ENCODE measurements around the gene MEGF11. TPM values are rescaled to one million over a fixed set of nuclear protein-coding genes. Genes with fewer than 3 reads are reported as not detected.

MEGF11 gene
- total and polyA plus RNA-seq, 4 donors, result 6.2 to 20.3 (median 14.0) TPM

DNA sequence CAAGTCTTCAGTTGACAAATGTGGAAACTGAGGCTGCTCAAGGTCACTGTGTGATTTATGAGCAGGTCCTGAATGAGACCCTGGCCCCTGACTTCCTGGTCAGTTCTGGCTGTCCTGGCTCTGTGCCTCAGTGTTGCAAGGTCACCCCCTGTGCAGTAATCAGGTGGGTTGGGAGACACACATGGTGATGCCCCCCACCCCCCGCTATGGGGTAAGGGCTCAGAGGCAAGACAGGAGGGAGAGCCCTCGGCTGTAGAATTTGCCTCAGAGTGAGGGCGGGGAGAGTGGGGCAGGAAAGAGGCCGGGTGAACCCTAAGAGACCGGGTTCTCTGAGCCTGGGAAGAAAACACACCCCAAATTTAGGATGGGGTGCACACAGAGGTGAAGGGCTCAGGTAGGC, 98.5 kb downstream of the MEGF11 start:
- Histone ChIP-seq H3K4me1 (ENCODE audit: control insufficient read depth, insufficient read depth, low read length) (peaks cover 15% of the 10 kb centered on the region), H3K9me3 (ENCODE audit: control insufficient read depth, insufficient read depth, low read length) (no peaks in the 10 kb centered on the region), H3K36me3 (ENCODE audit: control insufficient read depth, insufficient read depth, low read length) (no peaks in the 10 kb centered on the region), H3K4me3 (ENCODE audit: low read depth, low read length) (no peak overlapping the region), H3K27me3 (ENCODE audit: control insufficient read depth, insufficient read depth, low read length) (peaks cover 2% of the 10 kb centered on the region), H3K27ac (ENCODE audit: low read depth, low read length) (no peak overlapping the region)
- 89% methylated on average over 3 of the region's 5 CpGs for WGBS (ENCODE audit: insufficient coverage)
- DNase-seq (ENCODE audit: low read depth in 4 of 6, low spot score in 6 of 6), result no peak

DNA sequence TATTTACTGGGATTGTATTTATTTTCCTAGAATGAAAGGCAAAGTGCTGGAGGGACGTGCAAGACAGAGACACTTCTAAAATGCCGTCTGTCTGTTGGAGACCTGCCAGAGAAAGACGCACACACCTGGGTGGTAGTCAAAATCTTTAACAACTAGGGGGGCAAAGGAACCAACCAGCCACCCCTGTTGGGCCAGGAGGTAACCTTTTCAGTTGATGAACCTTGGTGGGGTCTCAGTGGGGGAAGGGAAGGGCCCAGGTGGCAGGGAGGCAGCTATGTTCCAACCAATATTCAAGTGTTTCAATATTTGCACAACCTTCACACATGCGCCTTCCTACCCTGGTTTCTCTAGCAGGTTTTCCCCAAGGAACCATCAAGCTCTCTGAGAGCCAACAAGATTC, 99.0 kb downstream of the MEGF11 start:
- 58% methylated on average over 3 of the region's 4 CpGs for WGBS (ENCODE audit: insufficient coverage)
- Histone ChIP-seq H3K4me1 (ENCODE audit: control insufficient read depth, insufficient read depth, low read length) (peaks cover 20% of the 10 kb centered on the region), H3K27me3 (ENCODE audit: control insufficient read depth, insufficient read depth, low read length) (peaks cover 5% of the 10 kb centered on the region), H3K27ac (ENCODE audit: low read depth, low read length) (no peak overlapping the region), H3K4me3 (ENCODE audit: low read depth, low read length) (no peak overlapping the region), H3K36me3 (ENCODE audit: control insufficient read depth, insufficient read depth, low read length) (no peaks in the 10 kb centered on the region), H3K9me3 (ENCODE audit: control insufficient read depth, insufficient read depth, low read length) (no peaks in the 10 kb centered on the region)
- peak in 1 of 6 donors; percentile 28 for DNase-seq (ENCODE audit: low read depth in 4 of 6, low spot score in 6 of 6)

DNA sequence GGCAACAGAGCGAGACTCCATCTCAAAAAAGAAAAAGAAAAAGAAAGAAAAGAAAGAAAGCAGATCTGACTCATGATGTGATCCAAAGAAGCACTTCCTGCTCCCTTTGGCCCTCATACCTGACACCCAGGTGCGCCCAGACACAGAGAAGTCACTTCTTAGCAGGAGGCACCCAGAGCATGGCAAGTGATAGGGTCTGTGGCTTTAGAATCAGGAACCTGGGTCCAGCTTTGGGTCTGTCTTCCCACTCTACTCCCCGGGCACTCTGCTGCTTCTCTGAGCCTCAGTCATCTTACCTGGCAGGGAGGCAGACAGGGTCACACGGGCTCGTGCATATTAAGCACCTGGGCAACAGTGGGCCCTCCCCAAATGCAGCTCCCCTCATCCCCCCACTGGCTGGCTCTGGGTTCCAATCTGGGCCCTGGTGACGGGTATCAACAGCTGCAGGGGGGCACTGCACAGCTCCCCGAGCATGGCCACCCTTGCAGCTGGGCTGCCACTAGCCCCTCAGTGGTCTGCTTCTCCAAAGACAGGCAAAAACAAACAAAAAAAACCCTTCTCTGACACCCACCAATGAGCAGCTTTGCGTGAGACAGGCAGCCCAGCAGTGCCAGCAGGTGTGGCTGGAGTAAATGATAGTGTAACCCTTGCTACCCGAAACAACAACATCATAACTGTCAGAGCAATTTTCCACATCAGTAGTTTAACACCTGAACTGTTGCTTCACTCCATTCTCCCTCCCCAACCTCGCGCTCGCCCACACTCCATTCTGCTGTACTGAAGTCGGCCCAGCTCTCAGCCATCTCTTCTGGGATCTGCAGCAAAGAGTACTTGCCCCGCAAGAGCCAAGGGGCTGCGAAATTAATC, 99.8 kb downstream of the MEGF11 start:
- H3K27ac ChIP-seq (ENCODE audit: low read depth, low read length), result no peak overlapping the region
- H3K9me3 ChIP-seq (ENCODE audit: control insufficient read depth, insufficient read depth, low read length), result no peaks in the 10 kb centered on the region
- no peak overlapping the region for H3K4me3 ChIP-seq (ENCODE audit: low read depth, low read length)
- H3K27me3 ChIP-seq (ENCODE audit: control insufficient read depth, insufficient read depth, low read length), result peaks cover 5% of the 10 kb centered on the region
- peaks cover 24% of the 10 kb centered on the region for H3K4me1 ChIP-seq (ENCODE audit: control insufficient read depth, insufficient read depth, low read length)
- H3K36me3 ChIP-seq (ENCODE audit: control insufficient read depth, insufficient read depth, low read length), result no peaks in the 10 kb centered on the region
- 67% methylated on average over 11 of the region's 15 CpGs for WGBS (ENCODE audit: insufficient coverage)
- peak in 1 of 6 donors; percentile 65 for DNase-seq (ENCODE audit: low read depth in 4 of 6, low spot score in 6 of 6)

DNA sequence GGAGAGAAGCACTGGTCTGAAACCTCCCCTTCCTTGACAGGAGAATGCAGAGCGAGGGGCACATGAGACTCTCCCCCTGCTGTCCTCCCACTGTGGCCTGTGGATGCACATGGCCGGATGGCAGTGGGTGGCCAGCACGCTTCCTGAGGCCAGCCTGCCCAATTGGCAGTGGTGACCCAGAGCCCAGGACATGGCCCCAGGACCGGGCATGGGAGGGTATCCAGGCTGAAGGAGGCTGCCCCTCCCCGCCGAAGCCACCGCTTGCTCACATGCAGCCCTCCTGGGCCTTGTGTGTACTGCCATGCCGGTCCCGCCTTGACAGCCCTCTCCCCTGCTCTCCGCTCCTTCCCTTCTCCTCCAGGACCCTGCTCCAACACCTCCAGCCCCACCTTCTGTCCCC, 100.9 kb downstream of the MEGF11 start:
- H3K36me3 ChIP-seq (ENCODE audit: control insufficient read depth, insufficient read depth, low read length), result no peaks in the 10 kb centered on the region
- DNase-seq (ENCODE audit: low read depth in 4 of 6, low spot score in 6 of 6), result no peak
- peaks cover 5% of the 10 kb centered on the region for H3K27me3 ChIP-seq (ENCODE audit: control insufficient read depth, insufficient read depth, low read length)
- peaks cover 28% of the 10 kb centered on the region for H3K4me1 ChIP-seq (ENCODE audit: control insufficient read depth, insufficient read depth, low read length)
- 94% methylated on average over 10 of the region's 10 CpGs for whole genome bisulfite sequencing (ENCODE audit: insufficient coverage)
- H3K4me3 ChIP-seq (ENCODE audit: low read depth, low read length), result no peak overlapping the region
- H3K27ac ChIP-seq (ENCODE audit: low read depth, low read length), result no peak overlapping the region
- H3K9me3 ChIP-seq (ENCODE audit: control insufficient read depth, insufficient read depth, low read length), result no peaks in the 10 kb centered on the region

DNA sequence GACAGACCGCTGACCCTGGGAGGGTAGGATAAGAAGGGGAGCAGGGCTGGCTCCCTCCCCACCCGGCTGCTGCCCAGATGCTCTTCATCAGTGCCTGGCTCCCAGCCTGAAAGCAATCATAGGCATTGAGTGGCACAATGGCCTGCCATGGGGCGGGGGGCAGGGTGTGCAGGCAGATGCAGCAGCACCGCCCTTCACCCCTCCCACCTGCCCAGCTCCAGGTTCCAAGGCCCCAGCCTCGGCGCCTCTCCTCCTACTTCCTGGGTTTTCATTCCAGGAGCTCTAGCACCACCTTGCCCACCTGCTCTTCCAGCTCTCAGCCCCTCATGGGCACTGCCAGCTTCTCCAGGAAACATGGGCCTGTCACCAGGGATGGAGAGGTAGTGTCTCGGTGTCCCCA, 101.7 kb downstream of the MEGF11 start:
- Histone ChIP-seq H3K9me3 (ENCODE audit: control insufficient read depth, insufficient read depth, low read length) (no peaks in the 10 kb centered on the region), H3K36me3 (ENCODE audit: control insufficient read depth, insufficient read depth, low read length) (no peaks in the 10 kb centered on the region), H3K27ac (ENCODE audit: low read depth, low read length) (no peak overlapping the region), H3K4me1 (ENCODE audit: control insufficient read depth, insufficient read depth, low read length) (peaks cover 28% of the 10 kb centered on the region), H3K27me3 (ENCODE audit: control insufficient read depth, insufficient read depth, low read length) (peaks cover 5% of the 10 kb centered on the region), H3K4me3 (ENCODE audit: low read depth, low read length) (no peak overlapping the region)
- DNase-seq (ENCODE audit: low read depth in 4 of 6, low spot score in 6 of 6), result peak in 2 of 6 donors; percentile 33 to 58
- 27% methylated on average over 5 of the region's 7 CpGs for WGBS (ENCODE audit: insufficient coverage)

DNA sequence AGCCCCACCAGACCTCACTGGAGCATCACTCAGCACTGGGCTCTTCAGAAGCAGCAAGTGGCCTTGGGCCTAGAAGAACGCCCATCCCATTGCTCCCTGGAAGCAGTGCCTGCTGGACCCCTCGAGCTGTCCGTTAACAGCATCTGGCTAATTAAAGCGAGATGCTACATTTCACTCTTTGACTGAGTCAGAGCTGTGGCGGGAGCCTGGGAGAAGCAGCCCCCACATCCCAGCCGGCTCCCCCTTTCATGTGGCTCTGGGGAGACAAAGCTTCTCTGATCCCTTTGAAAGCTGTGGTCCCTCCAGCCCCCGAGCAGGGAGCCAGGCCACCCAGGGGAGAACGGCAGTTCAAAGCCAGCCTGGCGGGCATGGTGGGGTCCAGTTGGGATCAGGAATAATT, 103.7 kb downstream of the MEGF11 start:
- Histone ChIP-seq H3K36me3 (ENCODE audit: control insufficient read depth, insufficient read depth, low read length) (no peaks in the 10 kb centered on the region), H3K4me3 (ENCODE audit: low read depth, low read length) (no peak overlapping the region), H3K9me3 (ENCODE audit: control insufficient read depth, insufficient read depth, low read length) (no peaks in the 10 kb centered on the region), H3K27me3 (ENCODE audit: control insufficient read depth, insufficient read depth, low read length) (peaks cover 5% of the 10 kb centered on the region), H3K27ac (ENCODE audit: low read depth, low read length) (no peak overlapping the region), H3K4me1 (ENCODE audit: control insufficient read depth, insufficient read depth, low read length) (peaks cover 37% of the 10 kb centered on the region)
- peak in 1 of 6 donors; percentile 17 for DNase-seq (ENCODE audit: low read depth in 4 of 6, low spot score in 6 of 6)
- WGBS (ENCODE audit: insufficient coverage), result 33% methylated on average over 6 of the region's 9 CpGs

DNA sequence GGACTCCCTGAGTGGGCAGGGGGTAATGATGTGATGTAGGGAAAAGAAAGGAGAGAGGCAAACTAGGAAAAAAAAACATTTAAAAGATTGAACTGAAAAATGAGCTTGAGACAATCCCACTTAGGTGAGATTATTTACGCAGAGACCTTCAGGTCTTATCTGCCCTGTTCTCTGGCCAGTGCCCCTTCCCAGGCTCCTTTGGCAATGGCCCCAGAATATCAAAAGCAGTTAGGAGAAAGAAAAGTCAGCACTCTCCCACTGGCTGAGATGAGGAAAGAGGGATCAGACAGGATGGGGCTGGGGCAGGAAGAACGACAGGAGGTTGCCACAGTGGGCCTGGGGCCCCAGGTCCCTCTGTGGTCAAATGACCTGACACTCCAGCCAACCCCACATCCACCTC, 105.4 kb downstream of the MEGF11 start:
- Histone ChIP-seq H3K36me3 (ENCODE audit: control insufficient read depth, insufficient read depth, low read length) (no peaks in the 10 kb centered on the region), H3K4me1 (ENCODE audit: control insufficient read depth, insufficient read depth, low read length) (peaks cover 43% of the 10 kb centered on the region), H3K27ac (ENCODE audit: low read depth, low read length) (no peak overlapping the region), H3K9me3 (ENCODE audit: control insufficient read depth, insufficient read depth, low read length) (no peaks in the 10 kb centered on the region), H3K4me3 (ENCODE audit: low read depth, low read length) (no peak overlapping the region), H3K27me3 (ENCODE audit: control insufficient read depth, insufficient read depth, low read length) (peaks cover 5% of the 10 kb centered on the region)
- DNase-seq (ENCODE audit: low read depth in 4 of 6, low spot score in 6 of 6), result no peak
- WGBS (ENCODE audit: insufficient coverage), result 75% methylated on average over 2 of the region's 2 CpGs

DNA sequence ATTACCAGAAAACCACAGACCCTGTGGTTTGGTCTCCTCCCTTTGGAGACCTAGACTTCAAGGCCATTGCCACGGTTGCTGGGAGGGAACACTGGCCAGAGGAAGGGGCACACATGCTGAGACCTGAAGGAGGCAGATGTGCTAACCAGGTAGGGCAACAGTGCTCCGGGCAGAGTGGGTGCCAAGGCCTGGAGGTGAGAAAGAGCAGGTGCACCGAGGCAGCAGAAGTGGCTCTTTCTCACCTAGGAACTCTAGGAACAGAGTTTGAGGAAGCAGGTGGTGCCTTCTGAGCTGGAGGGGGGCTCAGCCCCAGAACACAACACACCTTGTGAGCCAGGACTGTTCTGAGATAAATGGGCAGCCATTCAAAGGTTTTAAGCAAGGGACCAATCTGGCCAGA, 106.1 kb downstream of the MEGF11 start:
- Histone ChIP-seq H3K4me3 (ENCODE audit: low read depth, low read length) (no peak overlapping the region), H3K36me3 (ENCODE audit: control insufficient read depth, insufficient read depth, low read length) (no peaks in the 10 kb centered on the region), H3K27me3 (ENCODE audit: control insufficient read depth, insufficient read depth, low read length) (peaks cover 5% of the 10 kb centered on the region), H3K27ac (ENCODE audit: low read depth, low read length) (no peak overlapping the region), H3K4me1 (ENCODE audit: control insufficient read depth, insufficient read depth, low read length) (peaks cover 50% of the 10 kb centered on the region), H3K9me3 (ENCODE audit: control insufficient read depth, insufficient read depth, low read length) (no peaks in the 10 kb centered on the region)
- 98% methylated on average over 3 of the region's 3 CpGs for WGBS (ENCODE audit: insufficient coverage)
- no peak for DNase-seq (ENCODE audit: low read depth in 4 of 6, low spot score in 6 of 6)

DNA sequence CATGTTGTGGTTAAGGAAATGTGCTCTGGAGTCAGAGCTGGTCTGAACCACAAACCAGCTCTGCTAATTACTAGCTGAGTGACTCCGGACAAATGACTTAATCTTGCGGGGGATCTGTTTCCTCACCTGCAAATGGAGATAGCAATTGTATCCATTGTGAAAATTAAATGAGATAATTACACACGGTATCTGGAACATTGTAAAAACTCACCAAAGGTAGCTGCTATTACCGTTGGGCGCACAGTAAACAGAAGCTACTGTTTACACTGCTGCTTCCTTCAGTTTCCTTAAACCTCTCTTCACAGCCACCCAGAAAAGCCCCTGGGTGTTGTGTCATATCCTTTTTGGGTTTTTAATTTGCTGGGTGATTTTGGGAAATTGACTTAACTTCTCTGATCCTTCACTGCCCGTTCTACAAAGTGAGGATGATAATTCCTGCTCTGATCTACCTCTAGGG, 107.8 kb downstream of the MEGF11 start:
- H3K4me1 ChIP-seq (ENCODE audit: control insufficient read depth, insufficient read depth, low read length), result peaks cover 59% of the 10 kb centered on the region
- H3K9me3 ChIP-seq (ENCODE audit: control insufficient read depth, insufficient read depth, low read length), result no peaks in the 10 kb centered on the region
- peaks cover 4% of the 10 kb centered on the region for H3K27me3 ChIP-seq (ENCODE audit: control insufficient read depth, insufficient read depth, low read length)
- H3K27ac ChIP-seq (ENCODE audit: low read depth, low read length), result no peak overlapping the region
- no peak for DNase-seq (ENCODE audit: low read depth in 4 of 6, low spot score in 6 of 6)
- WGBS (ENCODE audit: insufficient coverage), result 79% methylated on average over 3 of the region's 6 CpGs
- H3K36me3 ChIP-seq (ENCODE audit: control insufficient read depth, insufficient read depth, low read length), result no peaks in the 10 kb centered on the region
- no peak overlapping the region for H3K4me3 ChIP-seq (ENCODE audit: low read depth, low read length)
